ENCODE results near the gene NUP107. TPM values are rescaled to one million over a fixed set of nuclear protein-coding genes. Genes with fewer than 3 reads are reported as not detected.

The NUP107 gene
- total RNA-seq, 1 donor, result 53.1 TPM

DNA sequence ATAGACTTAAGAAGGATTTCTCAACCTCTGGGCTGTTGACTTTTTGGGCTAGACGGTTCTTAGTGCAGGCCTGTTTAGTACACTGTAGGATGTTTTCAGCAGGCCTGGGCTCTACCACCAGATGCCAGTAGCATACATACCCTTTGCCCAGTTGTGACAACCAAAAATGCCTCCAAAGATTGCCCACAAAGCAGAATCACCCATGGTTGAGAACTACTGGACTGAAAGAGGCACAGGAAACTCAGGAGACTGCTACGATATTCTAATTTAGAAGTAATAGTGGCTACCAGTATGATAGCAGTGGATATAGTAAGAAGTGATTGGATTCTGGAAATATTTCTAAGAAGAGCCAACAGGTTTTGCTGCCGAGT lies 74.6 kb downstream of the NUP107 start:
- no peak overlapping the region for H3K4me3 ChIP-seq (ENCODE audit: low read depth, low read length)
- TF ChIP-seq, protein P1, sequence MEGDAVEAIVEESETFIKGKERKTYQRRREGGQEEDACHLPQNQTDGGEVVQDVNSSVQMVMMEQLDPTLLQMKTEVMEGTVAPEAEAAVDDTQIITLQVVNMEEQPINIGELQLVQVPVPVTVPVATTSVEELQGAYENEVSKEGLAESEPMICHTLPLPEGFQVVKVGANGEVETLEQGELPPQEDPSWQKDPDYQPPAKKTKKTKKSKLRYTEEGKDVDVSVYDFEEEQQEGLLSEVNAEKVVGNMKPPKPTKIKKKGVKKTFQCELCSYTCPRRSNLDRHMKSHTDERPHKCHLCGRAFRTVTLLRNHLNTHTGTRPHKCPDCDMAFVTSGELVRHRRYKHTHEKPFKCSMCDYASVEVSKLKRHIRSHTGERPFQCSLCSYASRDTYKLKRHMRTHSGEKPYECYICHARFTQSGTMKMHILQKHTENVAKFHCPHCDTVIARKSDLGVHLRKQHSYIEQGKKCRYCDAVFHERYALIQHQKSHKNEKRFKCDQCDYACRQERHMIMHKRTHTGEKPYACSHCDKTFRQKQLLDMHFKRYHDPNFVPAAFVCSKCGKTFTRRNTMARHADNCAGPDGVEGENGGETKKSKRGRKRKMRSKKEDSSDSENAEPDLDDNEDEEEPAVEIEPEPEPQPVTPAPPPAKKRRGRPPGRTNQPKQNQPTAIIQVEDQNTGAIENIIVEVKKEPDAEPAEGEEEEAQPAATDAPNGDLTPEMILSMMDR (IDR thresholded peaks at IDR 0.05; ENCODE audit: insufficient read depth, low read depth, low read length), result no peak
- DNase-seq (ENCODE audit: low read depth), result no peak

- DNase-seq (ENCODE audit: low read depth), result no peak
- no peak overlapping the region for H3K4me3 ChIP-seq (ENCODE audit: low read depth, low read length)
- TF ChIP-seq, protein P1 (IDR thresholded peaks at IDR 0.05; ENCODE audit: insufficient read depth, low read depth, low read length), result no peak
Measured at GRCh38 chr12:68761901-68762630, 75.3 kb downstream of the NUP107 start.

- DNase-seq (ENCODE audit: low read depth), result no peak
- TF ChIP-seq, protein P1 (IDR thresholded peaks at IDR 0.05; ENCODE audit: insufficient read depth, low read depth, low read length), result no peak
Measured at GRCh38 chr12:68762691-68763090, 75.9 kb downstream of the NUP107 start.

GRCh38 chr12:68765696-68766095 lies 78.9 kb downstream of the NUP107 start:
- no peak overlapping the region for H3K4me3 ChIP-seq (ENCODE audit: low read depth, low read length)
- TF ChIP-seq, protein P1 (IDR thresholded peaks at IDR 0.05; ENCODE audit: insufficient read depth, low read depth, low read length), result no peak
- DNase-seq (ENCODE audit: low read depth), result no peak

More at GRCh38 chr12:68762691-68763090, 75.9 kb downstream of the NUP107 start:
- no peak overlapping the region for H3K4me3 ChIP-seq (ENCODE audit: low read depth, low read length)

DNA sequence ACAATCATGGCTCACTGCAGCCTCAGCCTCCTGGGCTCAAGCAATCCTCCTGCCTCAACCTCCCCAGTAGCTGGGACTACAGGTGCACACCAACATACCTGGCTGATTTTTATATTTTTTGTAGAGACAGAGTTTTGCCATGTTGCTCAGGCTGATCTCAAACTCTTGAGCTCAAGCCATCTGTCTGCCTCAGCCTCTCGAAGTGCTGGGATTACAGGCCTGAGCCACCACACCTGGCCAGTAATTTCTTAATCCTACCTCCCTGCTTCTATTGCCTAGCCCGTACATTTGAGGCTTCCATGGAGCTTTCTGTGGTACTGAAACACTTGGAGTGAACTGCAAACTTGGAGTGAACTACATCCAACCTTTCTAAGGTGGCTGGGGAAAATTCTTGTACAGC lies 79.9 kb downstream of the NUP107 start:
- no peak for DNase-seq (ENCODE audit: low read depth)
- TF ChIP-seq, protein P1 (IDR thresholded peaks at IDR 0.05; ENCODE audit: insufficient read depth, low read depth, low read length), result no peak
- H3K4me3 ChIP-seq (ENCODE audit: low read depth, low read length), result no peak overlapping the region

DNA sequence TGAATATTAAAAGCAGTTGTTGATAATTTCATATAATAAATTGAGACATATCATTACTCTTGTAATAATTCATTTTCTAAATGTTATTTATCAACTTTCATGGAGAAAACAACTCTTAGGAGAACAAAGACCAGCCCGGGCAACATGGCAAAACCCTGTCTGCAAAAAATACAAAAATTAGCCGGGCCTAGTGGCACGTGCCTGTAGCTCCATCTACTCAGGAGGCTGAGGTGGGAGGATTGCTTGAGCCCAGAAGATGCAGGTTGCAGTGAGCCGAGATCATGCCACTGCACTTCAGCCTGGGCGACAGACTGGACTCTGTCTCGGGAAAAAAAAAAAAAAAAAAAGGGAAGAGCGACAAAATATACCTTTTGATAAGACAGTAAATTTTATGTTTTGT lies 80.4 kb downstream of the NUP107 start:
- H3K4me3 ChIP-seq (ENCODE audit: low read depth, low read length), result no peak overlapping the region
- DNase-seq (ENCODE audit: low read depth), result no peak
- TF ChIP-seq, protein P1 (IDR thresholded peaks at IDR 0.05; ENCODE audit: insufficient read depth, low read depth, low read length), result no peak

Data from fibroblast of villous mesenchyme (primary cell).